GM18499 (cell line): ENCODE results near the gene TRAF4.

Experiments
- ATAC-seq: cut with Tn5 transposase; IDR thresholded peaks from one replicate; pipeline ENCODE4 v1.9.1; 2021; ENCODE audit warnings: moderate number of reproducible peaks; ENCODE audit not compliant: insufficient read depth, unreplicated experiment

The TRAF4 gene

DNA sequence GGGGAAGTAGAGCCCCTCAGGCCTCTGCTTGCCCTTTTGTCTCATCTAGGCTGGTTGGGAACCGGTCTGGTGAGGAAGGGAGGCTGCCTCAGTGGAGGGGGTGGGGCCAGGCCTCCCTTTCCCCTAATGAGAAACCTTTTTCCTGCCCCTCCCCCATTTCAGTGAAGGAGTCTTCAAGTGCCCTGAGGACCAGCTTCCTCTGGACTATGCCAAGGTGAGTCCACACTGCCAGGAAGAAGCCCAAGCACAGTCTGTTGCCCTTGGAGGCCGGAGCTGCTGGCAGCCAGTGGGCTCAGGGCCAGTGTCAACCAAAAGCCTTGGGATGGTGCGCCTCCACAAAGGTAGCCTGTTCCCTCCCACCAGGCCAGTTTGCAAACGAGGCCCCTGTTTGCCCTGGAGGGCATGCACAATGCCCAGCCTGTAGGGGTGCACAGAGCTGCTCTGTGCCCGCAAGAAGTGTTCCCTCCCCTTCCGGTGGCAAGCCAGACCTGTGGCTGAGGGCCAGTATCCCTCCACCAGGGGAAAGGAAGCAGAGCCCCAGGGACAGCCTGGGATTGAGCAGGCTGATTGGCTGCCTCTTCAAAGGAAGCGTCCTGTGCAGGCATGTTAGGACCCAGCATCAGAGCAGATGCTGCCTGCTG, 3.4 kb downstream of the TRAF4 start:
- no peak for ATAC-seq

DNA sequence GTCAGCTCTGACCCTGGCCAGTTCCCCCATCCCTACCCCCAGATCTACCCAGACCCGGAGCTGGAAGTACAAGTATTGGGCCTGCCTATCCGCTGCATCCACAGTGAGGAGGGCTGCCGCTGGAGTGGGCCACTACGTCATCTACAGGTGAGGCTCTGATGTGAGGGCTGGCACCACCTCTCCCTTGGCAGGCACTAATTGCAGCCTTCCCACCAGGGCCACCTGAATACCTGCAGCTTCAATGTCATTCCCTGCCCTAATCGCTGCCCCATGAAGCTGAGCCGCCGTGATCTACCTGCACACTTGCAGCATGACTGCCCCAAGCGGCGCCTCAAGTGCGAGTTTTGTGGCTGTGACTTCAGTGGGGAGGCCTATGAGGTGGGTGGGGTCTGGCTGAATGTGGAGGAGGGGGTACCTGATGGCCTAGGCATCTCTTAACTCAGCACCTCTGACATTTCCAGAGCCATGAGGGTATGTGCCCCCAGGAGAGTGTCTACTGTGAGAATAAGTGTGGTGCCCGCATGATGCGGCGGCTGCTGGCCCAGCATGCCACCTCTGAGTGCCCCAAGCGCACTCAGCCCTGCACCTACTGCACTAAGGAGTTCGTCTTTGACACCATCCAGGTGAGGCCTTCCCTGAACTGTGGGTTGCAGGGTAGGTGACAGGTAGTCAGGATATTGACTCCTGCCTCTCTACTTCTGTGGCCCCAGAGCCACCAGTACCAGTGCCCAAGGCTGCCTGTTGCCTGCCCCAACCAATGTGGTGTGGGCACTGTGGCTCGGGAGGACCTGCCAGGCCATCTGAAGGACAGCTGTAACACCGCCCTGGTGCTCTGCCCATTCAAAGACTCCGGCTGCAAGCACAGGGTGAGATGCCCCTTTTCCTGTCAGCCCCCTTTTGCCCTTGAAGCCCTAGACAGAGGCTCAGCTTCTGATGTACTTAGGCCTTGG, 4.3 kb downstream of the TRAF4 start:
- ATAC-seq, result no peak

DNA sequence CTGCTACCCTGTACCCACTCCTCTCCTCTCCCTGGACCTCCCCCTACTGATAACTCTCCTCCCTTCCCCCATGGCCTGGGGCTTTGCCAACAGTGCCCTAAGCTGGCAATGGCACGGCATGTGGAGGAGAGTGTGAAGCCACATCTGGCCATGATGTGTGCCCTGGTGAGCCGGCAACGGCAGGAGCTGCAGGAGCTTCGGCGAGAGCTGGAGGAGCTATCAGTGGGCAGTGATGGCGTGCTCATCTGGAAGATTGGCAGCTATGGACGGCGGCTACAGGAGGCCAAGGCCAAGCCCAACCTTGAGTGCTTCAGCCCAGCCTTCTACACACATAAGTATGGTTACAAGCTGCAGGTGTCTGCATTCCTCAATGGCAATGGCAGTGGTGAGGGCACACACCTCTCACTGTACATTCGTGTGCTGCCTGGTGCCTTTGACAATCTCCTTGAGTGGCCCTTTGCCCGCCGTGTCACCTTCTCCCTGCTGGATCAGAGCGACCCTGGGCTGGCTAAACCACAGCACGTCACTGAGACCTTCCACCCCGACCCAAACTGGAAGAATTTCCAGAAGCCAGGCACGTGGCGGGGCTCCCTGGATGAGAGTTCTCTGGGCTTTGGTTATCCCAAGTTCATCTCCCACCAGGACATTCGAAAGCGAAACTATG, 5.2 kb downstream of the TRAF4 start:
- no peak for ATAC-seq

DNA sequence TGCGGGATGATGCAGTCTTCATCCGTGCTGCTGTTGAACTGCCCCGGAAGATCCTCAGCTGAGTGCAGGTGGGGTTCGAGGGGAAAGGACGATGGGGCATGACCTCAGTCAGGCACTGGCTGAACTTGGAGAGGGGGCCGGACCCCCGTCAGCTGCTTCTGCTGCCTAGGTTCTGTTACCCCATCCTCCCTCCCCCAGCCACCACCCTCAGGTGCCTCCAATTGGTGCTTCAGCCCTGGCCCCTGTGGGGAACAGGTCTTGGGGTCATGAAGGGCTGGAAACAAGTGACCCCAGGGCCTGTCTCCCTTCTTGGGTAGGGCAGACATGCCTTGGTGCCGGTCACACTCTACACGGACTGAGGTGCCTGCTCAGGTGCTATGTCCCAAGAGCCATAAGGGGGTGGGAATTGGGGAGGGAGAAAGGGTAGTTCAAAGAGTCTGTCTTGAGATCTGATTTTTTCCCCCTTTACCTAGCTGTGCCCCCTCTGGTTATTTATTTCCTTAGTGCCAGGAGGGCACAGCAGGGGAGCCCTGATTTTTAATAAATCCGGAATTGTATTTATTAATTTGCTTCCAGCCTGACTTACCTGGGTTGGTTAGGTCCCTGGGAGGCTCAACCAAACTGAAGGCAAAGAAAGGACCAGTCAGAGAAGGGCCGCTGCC, 5.8 kb downstream of the TRAF4 start:
- no peak for ATAC-seq

DNA sequence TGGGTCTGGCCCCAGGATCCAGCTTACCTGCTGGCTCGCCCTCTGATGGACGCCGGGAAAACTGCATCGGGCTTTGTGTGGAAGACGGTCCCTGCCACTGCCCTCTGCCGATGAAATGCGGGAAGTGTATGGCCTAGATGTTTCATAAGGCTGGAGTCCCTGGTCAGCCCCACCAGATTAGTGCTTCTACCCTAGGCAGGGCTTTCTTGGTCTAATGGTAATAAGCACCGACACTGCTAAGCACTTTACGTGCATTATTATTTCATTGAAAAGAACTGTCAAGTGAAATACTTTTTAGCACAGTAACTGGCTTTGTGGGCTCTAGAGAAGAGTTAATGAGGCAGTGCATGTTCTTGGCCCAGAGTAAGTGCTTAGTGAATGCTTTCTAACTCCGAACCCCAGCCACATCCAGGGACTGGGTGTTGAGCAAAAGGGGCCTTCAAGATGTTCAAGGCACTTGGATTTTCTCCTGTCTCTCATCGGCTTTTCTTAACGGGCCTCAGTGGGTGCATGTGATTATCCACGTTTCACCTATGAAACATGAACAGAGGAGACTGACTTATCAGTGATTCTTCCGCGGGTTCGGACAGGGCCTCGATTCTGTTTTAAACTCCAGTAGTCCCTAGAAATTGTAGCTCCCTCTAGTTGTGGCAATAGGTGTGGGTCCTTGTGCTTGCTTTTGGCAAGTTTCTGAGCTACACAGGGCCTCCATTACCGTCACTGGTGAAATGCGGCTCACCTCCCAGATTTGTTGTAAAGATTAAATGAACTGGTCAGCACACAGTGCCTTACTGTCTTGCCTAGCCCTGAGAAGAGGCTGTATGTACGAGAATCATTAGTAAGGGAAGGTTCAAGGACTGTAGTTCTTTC, 6.6 kb downstream of the TRAF4 start:
- ATAC-seq, result no peak

DNA sequence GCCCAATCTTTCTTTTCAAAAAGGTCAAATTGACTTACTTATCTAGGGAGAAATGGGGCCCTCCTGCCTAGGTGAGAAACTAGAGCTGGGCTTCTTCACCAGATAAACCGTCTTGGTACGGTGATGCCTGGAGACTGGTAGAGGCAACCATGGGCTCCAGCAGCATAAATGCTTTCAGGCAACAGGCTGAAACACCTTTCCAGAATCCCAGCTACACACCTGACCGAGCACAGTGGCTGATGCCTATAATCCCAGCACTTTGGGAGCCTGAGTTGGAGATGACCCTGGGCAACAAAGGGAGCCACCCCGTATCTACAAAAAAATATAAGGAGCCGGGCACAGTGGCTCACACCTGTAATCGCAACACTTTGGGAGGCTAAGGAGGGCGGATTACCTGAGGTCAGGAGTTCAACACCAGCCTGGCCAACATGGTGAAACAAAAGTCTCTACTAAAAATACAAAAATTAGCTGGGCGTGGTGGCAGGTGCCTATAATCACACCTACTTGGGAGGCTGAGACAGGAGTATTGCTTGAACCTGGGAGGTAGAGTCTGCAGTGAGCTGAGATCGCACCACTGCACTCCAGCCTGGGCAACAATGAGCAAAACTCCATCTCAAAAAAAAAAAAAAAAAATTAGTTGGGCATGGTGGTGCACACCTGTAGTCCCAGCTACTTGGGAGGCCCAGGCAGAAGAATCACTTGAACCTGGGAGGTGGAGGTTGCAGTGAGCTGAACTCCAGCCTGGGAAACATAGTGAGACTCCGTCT, 8.0 kb downstream of the TRAF4 start:
- no peak for ATAC-seq

DNA sequence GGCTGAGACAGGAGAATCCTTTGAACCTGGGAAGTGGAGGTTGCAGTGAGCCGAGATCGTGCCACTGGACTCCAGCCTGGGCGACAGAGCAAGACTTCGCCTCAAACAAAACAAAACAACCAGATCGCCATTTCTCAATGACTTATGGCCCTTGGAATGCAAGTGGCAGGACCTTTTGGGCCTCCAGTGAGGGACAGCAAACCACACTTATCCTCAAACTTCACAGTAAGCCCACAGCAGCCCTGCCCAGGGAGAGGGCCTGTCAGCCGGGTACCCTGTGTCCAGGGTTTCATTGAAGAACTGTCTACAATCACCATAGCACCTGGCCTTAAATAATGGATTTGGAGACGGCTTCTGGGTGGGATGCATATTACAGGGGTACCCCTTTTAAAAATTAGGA, 11.7 kb downstream of the TRAF4 start:
- ATAC-seq, result no peak

DNA sequence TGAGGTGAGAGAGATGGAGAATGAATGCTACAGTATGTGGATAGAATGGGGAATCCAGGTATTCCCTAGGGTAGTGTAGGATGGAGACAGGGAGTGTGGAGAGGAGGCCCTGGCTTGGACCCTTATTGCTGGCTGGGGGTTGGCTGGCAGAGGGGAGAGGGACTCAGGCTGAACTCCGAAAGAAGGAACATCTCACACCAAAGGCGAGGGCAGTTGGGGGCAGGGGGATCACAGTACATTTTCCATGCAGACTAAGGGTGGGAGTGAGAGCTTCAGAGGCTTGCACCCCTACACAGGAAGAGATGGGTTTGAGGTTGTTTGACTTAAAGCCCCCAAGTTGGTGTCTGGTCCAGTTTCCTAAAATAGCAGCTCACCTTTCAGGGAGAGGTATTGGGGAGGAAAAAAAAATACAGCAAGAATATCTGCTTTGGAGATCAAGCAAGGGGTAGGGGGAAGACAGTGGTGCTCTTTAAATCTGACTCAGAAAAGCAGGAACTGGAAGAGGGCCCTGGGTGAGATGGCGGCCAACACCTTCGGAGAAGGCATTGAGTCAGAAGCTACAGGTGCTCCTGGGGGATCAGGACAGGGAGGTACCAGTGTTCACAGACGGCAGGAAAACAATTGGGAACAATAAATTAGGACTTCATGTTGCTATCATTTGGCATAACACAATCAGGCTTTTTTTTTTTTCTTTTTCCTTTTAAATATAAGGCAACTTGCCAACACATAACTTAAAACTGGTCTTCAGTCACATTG, 12.4 kb downstream of the TRAF4 start:
- no peak for ATAC-seq

DNA sequence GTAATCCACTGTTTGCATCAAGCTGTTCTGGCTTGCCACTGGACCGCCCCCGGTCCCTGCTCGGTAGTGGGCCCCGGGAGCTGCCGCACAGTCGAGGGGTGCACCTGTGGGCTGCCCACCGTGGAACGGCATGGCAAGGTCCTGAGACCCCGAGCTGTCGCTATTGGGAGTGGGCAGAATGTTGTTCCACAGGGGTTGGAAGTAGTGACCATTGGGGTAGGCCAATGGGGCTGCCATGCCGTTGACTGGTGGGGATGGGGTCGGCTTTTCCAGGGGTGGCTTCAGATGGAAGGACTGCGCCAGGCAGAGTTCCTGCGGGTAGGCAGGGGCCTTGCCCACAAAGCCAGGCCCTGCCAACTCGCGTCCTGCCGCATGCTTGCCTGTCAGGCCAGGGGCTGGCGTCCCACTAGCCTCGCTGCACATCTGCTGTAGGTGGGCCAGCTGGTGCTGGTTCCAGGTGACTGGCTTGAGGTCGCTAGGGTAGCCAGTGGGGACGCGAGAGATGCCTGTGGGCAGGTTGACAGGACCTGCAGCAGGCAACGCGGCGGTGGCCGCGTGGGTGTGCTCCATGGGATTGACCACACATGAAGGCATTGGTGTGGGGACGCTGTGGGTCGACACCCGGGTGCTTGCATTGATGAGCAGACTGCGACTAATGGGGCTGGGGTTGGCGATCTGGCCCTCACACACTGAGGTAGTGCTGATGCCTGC, 14.8 kb downstream of the TRAF4 start:
- ATAC-seq, result no peak

DNA sequence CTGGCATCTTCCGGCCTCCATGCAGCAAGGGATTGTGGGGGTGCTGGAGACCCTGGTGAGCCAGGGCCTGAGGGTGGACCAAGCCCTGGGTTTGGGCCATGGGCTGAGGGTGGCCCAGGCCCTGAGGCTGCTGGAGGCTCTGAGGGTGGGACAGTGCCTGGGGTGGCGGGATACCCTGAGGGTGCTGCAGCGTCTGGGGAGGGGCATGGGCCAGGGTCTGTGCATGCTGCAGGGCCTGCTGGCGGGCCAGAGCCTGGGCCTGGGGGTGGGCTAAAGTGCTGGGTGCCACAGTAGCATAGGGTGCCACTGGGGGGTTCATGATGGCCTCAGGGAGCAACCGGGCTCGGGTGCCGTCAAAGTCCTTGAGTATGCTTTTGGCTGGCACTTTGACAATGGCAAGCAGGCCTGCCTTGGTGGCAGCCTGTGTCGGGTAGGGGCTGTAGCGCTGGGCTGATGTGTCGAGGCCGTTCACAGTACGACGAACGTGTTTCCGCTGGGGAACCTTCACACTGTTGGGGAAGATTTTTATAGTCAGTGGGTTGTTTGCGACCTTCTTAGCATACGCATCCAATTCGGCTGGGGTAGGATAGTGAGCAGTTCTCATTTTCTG, 15.6 kb downstream of the TRAF4 start:
- no peak for ATAC-seq

DNA sequence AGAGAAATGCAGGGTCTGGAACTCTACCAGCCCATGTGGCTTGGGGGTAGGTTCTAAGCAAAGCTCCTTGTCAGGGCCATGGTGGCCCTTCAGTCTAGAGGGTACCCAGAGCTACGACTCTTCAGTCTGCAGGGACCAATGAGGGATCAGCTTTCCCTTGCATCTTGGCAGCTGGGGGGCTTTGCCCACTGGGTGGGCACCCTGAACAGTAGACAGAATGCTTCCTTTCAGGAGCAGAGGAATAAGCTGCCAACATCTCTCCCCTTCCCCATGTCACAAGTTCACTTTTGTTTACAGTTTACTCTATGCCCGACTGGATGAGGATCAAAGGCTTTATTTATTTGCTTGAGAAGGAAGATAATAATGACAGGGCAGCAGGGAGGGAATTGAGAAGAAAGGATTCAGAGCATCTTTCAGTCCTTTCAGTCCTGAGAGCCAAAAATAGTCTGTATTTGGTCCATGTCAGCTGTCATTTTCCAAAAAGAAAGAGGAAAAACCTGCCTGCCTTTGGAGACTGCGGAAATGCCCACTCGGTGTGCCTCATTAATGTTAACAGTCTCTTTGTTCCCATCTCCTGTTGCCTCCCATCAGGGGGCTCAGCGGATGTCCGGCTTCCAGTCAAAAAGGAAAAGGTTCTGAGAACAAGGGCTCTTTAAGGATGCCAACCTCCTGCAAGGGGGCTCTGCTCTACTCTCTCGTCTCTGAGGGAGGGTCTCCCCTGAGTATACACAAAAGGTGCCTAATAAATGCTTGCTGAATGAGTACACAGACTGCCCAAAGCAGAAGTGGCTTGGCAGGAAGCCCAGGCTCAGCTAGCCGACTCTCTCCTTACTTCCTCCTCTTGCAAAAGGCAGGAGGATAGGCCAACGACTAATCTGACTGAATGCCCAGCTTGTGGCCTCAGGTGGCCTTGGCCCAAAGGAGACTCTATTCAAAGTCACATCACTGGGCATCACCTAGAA, 17.1 kb downstream of the TRAF4 start:
- no peak for ATAC-seq

DNA sequence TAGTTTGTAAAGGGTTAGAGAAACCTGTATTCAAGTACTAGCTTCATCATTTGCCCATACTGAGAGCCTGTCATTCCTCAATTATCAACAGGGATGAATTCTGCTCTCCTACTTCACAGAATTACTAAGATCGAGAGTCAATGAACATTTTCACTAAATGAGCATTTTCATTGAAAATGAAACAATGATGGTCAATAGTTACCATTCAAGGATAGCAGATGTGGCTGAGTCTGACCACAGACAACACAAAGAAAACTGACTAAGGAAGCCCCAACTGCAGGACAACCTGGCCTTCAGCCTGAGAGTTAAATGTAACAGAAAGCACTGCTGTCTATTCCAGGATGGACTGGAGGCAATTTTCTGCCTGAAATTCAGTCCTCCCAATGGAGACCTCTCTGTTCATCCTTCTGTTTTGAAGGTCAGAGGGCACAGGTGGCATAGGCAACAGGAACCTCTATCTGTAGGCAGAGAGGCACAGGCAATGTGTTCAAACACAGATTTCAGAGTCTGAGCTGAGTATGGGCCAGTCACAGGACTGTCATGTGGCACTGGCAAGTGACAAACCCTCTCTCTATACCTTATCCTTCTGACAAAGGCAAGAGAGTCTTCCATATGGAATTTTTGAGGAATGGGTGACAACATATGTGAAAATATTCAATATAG, 19.5 kb downstream of the TRAF4 start:
- ATAC-seq, result no peak

DNA sequence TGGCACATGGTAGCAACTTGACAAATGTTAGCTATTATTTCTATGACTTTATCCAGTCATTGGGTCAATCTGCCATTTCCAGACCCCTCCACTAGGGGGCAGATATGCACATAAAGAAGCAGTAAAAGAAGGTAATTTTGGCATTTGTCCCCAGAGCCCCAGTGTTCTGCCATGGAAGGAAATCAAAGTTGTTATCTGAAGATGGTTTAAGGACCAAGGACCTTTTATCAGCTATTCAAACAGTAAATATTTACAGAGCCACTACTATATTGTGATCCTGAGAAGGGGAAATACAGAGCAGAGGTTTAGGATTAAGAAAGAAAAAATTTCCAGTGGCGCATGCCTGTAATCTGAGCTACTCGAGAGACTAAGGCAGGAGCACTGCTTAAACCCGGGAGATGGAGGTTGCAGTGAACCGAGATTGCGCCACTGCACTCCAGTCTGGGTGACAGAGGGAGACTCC, 20.0 kb downstream of the TRAF4 start:
- no peak for ATAC-seq

DNA sequence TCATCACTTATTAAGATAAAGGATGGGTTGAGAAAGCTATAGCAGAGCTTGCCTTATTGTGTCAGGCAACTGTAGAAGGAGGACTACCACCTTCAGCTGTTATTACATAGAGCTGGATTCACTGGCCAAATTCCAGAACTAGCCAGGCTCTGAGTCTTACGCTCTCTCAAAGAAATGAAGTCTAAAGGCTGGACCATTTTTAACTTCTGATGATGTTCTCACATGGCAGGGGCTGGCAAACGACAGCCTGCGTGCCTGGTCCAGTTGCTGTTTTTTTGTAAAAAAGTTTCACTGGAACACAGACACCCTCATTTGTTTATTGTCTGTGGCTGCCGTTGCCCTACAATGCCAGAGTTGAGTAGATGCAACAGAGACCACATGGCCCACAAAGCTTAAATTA, 21.2 kb downstream of the TRAF4 start:
- ATAC-seq, result no peak

DNA sequence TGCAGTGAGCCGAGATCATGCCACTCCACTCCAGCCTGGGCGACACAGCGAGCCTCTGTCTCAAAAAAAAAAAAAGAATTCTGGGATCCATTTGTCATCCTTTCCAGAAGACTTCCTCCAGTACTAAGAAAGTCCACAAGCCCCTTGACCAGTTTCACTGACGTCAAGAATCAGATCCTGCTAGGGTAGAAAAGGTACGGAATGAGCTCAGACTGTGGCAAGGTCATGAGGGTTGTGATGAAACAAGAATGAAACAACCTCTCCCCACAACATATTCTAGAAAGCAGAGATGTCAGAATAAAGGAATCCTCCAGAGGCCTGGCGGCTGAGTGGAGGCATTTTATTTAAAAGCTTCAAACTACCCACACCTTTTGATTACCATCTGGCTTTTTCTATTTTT, 29.9 kb downstream of the TRAF4 start:
- ATAC-seq, result no peak

DNA sequence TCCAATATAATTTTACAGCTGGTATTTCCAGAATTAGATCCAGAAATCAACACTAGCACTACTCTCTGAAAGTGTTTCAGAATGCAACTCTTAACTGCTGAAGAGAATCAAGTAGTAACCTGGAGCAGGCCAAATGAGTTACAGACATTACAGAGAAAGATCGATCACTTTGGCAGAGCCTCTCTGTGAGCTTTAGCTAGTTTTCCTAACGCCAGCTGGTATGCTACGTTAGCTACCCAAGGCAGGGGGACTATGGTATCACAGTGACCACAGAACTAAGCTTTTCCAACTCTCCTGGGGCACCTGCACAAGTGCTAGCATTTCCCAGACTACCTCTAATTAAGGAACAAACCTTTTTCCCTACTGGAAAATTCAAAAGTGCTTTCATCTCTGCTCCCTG, 30.4 kb downstream of the TRAF4 start:
- ATAC-seq, result no peak
